Bladder microvascular endothelial cell (primary cell): ENCODE data around the gene SYNRG. TPM values are rescaled to one million over a fixed set of nuclear protein-coding genes. Genes with fewer than 3 reads are reported as not detected.

Source experiments
- total RNA-seq: library from RNA; depleted of rRNA; stranded (reverse); fragments of >200 nt; gene quantifications from 2 replicates; pipeline ENCODE4 v1.2.3, GENCODE V29; 2014

The SYNRG gene
- total RNA-seq, result 9.9 and 32.2 TPM in 2 replicates

GRCh38 chr17:37609170-37610040, at the start of gene SYNRG:
SYNRG (minus strand) TSS chr17:37609418; CDS start chr17:37609355, 63 bp downstream.

GRCh38 chr17:37643118-37643766, 34.0 kb upstream of the SYNRG start, which contains the start of gene DDX52:
DDX52 (minus strand) TSS chr17:37643446; CDS start chr17:37643420, 26 bp downstream.

GRCh38 chr17:37489197-37490001, 119.8 kb downstream of the SYNRG start, which contains the start of gene DUSP14:
DUSP14 (plus strand) TSS chr17:37489891; CDS start chr17:37512273, 22,382 bp downstream.

Other genes starting within 250 kb of the SYNRG start
- gene C17orf78, start 233.4 kb downstream of the SYNRG start, total RNA-seq, result not detected in 2 replicates
- gene ACACA, start 202.6 kb downstream of the SYNRG start, total RNA-seq, result 35.0 and 54.1 TPM in 2 replicates
- 22.2 and 27.4 TPM in 2 replicates for gene TADA2A, start 202.5 kb downstream of the SYNRG start, total RNA-seq
- gene DUSP14, start 119.5 kb downstream of the SYNRG start, total RNA-seq, result 30.8 and 35.7 TPM in 2 replicates
- gene DDX52, start 34.0 kb upstream of the SYNRG start, total RNA-seq, result 26.2 and 36.0 TPM in 2 replicates
- not detected in 2 replicates for gene HNF1B, start 135.6 kb upstream of the SYNRG start, total RNA-seq